ENCODE measurements around the gene C2orf92.

Gene C2orf92

GRCh38 chr2:97747285-97747684 lies 77.8 kb downstream of the C2orf92 start:
- no peaks in the 10 kb centered on the region for H3K27me3 Mint-ChIP-seq
- H3K4me1 Mint-ChIP-seq (ENCODE audit: low read depth in 2 of 2): peaks cover 54 to 65% of the 10 kb centered on the region in 2 donors
- H3K4me3 Mint-ChIP-seq: peak overlapping the region; percentile 17 to 51
- H3K27ac Mint-ChIP-seq: peak overlapping the region; percentile 5 to 82
- ATAC-seq (replicated peaks): peak; percentile 54
- DNase-seq: peak in 2 of 3 experiments; percentile 19 to 25
- peaks cover 20% of the 10 kb centered on the region for H3K36me3 Mint-ChIP-seq (ENCODE audit: insufficient read depth)
- no peaks in the 10 kb centered on the region for H3K9me3 Mint-ChIP-seq

- Mint-ChIP-seq H3K4me3 (peak overlapping the region; percentile 17 to 51), H3K9me3 (no peaks in the 10 kb centered on the region), H3K27ac (peak overlapping the region; percentile 5 to 82), H3K27me3 (no peaks in the 10 kb centered on the region), H3K4me1 (ENCODE audit: low read depth in 2 of 2) (peaks cover 49 to 60% of the 10 kb centered on the region in 2 donors), H3K36me3 (ENCODE audit: insufficient read depth) (peaks cover 18% of the 10 kb centered on the region)
- DNase-seq: no peak
- ATAC-seq (replicated peaks): no peak
Observed at GRCh38 chr2:97747716-97748115, 78.2 kb downstream of the C2orf92 start.

GRCh38 chr2:97749581-97749980 lies 80.1 kb downstream of the C2orf92 start:
- no peak for ATAC-seq (replicated peaks)
- peaks cover 14% of the 10 kb centered on the region for H3K36me3 Mint-ChIP-seq (ENCODE audit: insufficient read depth)
- no peak for DNase-seq
- H3K27me3 Mint-ChIP-seq: no peaks in the 10 kb centered on the region
- no peak overlapping the region for H3K27ac Mint-ChIP-seq
- H3K4me1 Mint-ChIP-seq (ENCODE audit: low read depth in 2 of 2): peaks cover 31 to 42% of the 10 kb centered on the region in 2 donors
- H3K9me3 Mint-ChIP-seq: no peaks in the 10 kb centered on the region
- no peak overlapping the region for H3K4me3 Mint-ChIP-seq

GRCh38 chr2:97750017-97750416 lies 80.5 kb downstream of the C2orf92 start:
- Mint-ChIP-seq H3K27me3 (no peaks in the 10 kb centered on the region), H3K27ac (no peak overlapping the region), H3K9me3 (no peaks in the 10 kb centered on the region)

DNA sequence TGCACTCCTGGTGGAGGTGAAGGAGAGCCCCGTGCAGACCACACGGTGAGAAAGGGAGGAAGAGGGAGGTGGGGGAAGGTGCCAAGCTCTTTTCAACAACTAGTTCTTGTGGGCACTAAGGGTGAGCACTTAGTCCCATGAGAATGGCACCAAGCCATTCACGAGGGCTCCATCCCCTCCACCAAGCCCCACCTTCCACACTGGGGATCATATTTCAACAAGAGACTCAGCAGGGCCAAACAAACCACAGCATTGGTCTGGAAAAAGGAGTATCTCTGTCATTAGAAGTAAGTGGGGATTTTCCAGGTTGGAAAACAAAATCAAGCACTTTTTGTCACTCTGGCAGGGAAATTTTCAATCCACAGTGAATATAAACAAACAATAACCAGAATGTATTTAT lies 82.2 kb downstream of the C2orf92 start:
- H3K4me3 Mint-ChIP-seq: no peak overlapping the region
- no peak overlapping the region for H3K27ac Mint-ChIP-seq
- ATAC-seq (replicated peaks) (no peak), DNase-seq (no peak)
- peaks cover 14 to 23% of the 10 kb centered on the region in 2 donors for H3K4me1 Mint-ChIP-seq (ENCODE audit: low read depth in 2 of 2)
- peaks cover 10% of the 10 kb centered on the region for H3K36me3 Mint-ChIP-seq (ENCODE audit: insufficient read depth)
- H3K27me3 Mint-ChIP-seq: no peaks in the 10 kb centered on the region
- H3K9me3 Mint-ChIP-seq: no peaks in the 10 kb centered on the region

More at GRCh38 chr2:97750017-97750416, 80.5 kb downstream of the C2orf92 start:
- Mint-ChIP-seq H3K4me1 (ENCODE audit: low read depth in 2 of 2) (peaks cover 29 to 39% of the 10 kb centered on the region in 2 donors), H3K36me3 (ENCODE audit: insufficient read depth) (peaks cover 14% of the 10 kb centered on the region), H3K4me3 (no peak overlapping the region)
- no peak for ATAC-seq (replicated peaks)
- DNase-seq: no peak

All from effector memory CD8-positive, alpha-beta T cell (primary cell).